ENCODE measurements around the gene SAP30L.

DNA sequence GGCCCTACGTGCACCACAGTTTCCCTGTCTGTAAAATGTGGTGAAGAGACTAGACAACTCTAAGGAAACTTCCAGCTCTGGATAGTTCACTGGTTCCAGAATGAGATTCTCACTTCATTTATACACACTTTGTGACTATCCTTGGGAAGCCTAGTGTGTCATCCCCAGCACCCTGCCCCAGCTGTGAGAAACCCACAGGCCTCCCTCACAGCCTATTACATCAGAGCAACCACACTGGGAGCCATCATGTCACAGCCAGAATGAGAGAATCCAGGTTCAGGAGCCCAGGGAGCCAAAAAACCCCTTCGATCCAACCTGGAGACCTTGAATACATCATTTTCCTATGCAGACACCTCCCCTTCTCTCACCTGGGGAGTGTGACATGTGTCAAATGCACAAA, 53.2 kb downstream of the SAP30L start:
- TF ChIP-seq, protein P1, sequence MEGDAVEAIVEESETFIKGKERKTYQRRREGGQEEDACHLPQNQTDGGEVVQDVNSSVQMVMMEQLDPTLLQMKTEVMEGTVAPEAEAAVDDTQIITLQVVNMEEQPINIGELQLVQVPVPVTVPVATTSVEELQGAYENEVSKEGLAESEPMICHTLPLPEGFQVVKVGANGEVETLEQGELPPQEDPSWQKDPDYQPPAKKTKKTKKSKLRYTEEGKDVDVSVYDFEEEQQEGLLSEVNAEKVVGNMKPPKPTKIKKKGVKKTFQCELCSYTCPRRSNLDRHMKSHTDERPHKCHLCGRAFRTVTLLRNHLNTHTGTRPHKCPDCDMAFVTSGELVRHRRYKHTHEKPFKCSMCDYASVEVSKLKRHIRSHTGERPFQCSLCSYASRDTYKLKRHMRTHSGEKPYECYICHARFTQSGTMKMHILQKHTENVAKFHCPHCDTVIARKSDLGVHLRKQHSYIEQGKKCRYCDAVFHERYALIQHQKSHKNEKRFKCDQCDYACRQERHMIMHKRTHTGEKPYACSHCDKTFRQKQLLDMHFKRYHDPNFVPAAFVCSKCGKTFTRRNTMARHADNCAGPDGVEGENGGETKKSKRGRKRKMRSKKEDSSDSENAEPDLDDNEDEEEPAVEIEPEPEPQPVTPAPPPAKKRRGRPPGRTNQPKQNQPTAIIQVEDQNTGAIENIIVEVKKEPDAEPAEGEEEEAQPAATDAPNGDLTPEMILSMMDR (conservative IDR thresholded peaks at IDR 0.05 in 1 of 2, IDR thresholded peaks at IDR 0.05 in 1 of 2; ENCODE audit: low read depth in 1 of 2, low read length in 2 of 2) = no peak
- no peak for TF ChIP-seq EZH2 (IDR thresholded peaks at IDR 0.05; ENCODE audit: low read length, missing control alignments)
